GM19468 (cell line): Measurements from ENCODE around the gene P2RX6.
"Not testable (repeated sequence)": the region's sequence is repeated elsewhere in the genome, so short reads cannot be mapped to it uniquely, and the experiment has no call there.

Experiments used
- ATAC-seq: cut with Tn5 transposase; IDR thresholded peaks from one replicate; pipeline ENCODE4 v1.9.1; 2021; ENCODE audit warnings: mild to moderate bottlenecking, moderate library complexity, moderate number of reproducible peaks; ENCODE audit not compliant: unreplicated experiment; ENCODE audit errors: extremely low read depth

Gene P2RX6

DNA sequence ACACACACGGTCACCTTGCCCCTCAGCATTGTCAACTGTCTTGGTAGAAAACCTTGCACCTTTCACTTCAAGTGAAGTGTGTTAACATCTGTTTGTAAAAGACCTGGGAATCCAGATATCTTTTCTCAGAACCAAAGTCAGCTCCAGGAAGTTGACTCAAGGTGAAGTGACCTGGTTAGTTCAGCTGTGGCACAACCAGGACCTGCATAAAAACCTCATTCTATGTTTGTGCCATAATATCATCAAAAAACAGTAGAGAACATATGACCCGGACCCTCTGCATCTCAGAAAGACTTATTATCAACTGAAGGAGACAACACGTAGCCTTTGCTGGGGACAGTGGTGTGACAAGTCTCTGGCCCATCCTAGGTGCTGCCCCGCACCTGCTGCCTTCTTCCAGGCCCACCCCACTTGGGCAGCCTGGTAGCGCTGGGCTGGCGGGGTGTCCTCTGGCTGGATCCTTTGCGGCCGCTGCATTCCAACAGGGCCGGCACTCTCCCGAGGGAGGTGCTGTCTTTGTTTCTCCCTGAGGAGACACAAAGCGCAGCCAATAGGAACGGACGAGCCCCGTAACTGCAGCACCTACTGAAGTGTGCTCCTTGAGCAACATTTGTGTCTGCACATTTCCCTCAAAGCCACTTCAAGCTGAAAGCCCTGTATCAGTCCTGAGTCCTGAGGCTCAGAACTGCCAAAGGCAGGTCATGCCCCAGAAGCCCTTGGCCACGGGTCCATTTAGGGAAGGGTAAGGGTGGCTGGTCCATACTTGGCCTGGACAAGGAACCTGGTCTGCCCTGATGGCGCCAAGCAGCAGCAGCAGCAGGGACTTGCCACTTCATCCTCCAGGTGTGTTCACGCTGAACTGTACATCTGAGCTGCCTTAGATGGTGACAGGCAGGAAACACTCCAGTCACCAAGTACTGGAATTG lies 56.0 kb downstream of the P2RX6 start:
- ATAC-seq: no peak

DNA sequence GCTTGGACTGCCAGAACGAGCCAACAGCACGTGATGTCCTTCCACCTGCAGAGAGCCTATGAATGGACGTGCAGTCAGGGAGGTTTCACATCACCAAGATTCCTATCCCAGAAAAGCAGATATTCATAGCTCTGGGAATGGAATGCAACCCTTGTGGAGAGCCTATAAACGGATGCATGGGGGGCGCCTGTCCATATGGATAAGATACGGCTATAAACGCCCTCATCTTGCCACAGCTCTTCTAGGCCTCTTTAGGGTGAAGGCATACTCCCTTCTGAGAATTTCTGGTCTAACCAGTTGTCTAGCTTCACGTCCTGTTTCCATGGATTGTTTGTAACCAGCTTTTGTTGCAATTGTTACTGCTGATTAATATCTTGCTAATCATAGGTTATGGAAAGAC lies 56.8 kb downstream of the P2RX6 start:
- not testable (repeated sequence) for ATAC-seq

DNA sequence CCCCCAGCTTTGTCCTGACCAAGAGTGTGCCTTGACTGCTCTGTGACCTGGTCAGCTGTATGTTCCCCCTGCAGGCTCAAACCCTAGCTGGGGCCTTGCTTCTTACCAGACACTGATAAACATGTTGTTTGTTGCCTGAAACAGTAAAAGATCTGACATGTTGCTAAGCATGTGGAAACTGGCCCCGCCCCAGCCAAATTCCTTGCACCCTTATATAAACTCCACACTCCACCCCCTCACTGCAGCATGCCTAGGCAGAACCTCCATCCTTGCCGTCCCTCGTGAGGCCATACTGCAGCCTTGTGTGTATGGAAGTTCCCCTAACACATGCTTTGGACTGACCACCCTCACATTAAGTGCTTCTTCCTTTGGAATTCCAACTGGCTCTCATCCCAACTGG lies 58.1 kb downstream of the P2RX6 start:
- no peak for ATAC-seq

DNA sequence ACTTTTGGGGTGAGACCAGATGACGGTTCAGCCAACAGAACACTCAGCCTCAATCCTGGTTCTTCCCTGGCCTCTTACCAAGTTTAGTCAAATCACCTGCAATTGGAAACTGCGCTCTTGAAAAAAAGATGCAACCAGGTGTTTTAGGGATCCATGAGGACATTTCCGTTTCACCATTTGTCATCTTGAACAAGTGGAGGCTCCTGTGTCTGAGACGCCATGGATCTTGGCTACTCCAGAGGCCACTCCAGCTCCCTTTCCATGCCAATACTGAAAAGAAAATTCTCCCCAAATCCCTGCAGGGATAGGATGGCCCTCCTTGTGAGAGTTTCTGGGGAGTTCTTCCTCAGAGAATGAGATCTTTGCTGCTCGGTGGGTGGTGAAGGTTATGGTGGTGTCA lies 58.5 kb downstream of the P2RX6 start:
- no peak for ATAC-seq

DNA sequence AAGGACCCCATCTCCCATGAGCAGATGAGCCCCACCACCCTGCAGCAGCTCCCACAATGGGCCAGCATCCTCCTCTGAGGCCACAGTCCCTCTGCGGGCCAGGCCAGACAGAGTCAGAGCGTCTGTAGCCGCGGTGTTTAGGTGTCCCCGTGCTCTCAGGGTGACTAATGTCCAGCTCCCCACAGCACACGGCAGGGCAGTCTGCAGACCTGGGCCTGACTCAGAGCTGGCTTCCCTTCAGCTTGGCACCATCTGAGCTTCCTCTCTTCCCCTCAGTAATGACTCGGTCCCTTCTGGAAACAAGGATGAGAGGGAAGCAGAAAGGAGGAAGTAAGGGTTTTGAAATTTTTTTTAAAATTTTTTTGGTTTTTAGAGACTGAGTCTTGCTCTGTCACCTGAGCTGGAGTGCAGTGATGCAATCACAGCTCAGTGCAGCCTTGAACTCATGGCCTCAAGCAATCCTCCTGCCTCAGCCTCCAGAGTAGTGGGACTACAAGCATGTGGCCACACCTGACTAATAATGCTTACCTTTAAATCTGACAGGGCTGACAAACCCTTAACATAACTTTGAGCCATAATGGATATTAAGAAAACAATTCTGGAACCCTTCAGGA lies 59.2 kb downstream of the P2RX6 start:
- no peak for ATAC-seq

DNA sequence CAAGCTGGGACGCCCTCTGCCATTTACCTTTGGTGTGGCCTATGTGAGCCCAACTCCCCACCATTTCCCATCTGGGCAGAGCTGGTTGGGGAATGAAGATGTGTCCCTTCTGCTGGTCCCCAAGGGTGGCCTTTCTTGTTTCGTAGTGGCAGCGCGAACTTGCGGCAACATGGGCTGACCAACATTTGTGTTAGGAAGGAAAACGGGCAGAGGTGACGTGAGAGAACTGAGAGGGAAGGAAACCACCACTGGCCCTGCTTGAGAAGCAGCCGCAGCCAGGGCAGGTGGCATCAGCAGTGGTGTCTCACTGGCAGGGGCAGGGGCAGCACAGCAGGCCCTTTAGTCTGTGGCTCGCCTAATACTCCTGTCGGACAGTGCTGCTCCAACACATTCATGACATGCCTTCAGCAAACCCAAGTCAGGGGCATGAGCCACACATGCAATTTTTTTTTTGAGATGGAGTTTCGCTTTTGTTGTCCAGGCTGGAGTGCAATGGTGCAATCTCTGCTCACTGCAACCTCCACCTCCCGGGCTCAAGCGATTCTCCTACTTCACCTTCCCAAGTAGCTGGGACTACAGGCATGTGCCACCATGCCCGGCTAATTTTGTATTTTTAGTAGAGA lies 60.7 kb downstream of the P2RX6 start:
- no peak for ATAC-seq

DNA sequence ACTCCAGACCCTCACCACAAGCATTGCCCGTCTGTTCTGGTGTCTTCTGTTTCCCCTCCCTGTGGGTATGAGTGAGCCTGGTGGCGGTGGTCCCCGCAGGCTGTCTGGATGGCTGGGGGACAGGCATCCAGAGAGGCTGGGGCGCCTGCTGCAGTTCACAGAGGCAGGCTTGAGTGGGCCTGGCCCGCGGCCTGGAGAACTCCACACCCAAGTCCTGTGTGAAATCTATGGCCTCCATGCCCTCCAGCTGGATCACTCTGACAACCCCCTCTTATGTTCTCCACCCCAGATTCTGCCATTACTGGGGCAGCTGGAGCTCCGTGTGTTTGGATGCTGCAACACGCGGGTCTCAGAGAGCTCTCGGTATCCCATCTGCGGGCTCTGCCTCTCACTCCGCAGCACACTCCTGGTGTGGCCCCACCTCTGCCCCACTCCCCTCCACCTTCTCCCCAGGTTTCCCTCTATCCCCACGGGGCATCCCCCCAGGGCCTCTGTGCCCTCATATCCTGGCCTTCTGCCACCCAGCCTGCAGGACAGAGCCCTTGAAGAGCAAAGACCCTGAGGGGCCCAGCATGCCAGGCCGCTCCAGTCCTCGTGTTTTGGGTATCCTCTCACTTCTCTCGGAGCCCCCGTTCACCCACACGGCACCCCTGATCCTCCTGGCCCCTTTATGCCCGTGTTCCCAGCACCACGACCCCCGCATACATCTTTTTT lies 62.1 kb downstream of the P2RX6 start:
- ATAC-seq: no peak
